H1 (cell line): ENCODE measurements around the gene GOLIM4. TPM values are rescaled to one million over a fixed set of nuclear protein-coding genes. Genes with fewer than 3 reads are reported as not detected.

Experiments used
- CTCF ChIA-PET: fragments of 300-600 bp; sonication (Branson Sonifier 250); formaldehyde crosslinking; loops from one replicate; lab custom pipeline; 2021; ENCODE audit not compliant: partially characterized antibody; lab: Charles Lee
- POLR2A ChIA-PET: fragments of 300-600 bp; sonication (Branson Sonifier 250); formaldehyde crosslinking; loops from one replicate; lab custom pipeline; 2021; ENCODE audit warnings: inconsistent platforms; ENCODE audit not compliant: partially characterized antibody; lab: Charles Lee
- DNase-seq, 2 experiments: peaks; one replicate each; pipeline versions ENCODE4 v3.0.0 to v3.0.0-alpha.2; 2010 to 2022; ENCODE audit warnings: low spot score in 2 of 2, low read depth in 1 of 2, mixed read lengths in 1 of 2
- FAIRE-seq: peaks from 2 replicates; lab custom pipeline; 2011; peaks lifted over from hg19 to GRCh38; lab: Jason Lieb, UNC
- H2AFZ ChIP-seq: 2 replicates; pipeline ENCODE4 v1.8.1; 2012; ENCODE audit warnings: low read length, inconsistent platforms
- H2AK5ac ChIP-seq: 2 replicates; pipeline ENCODE4 v1.6.1; 2013; ENCODE audit warnings: low read depth, low read length
- H2BK120ac ChIP-seq: replicated peaks from 2 replicates; pipeline ENCODE3; 2013; ENCODE audit warnings: low read depth, low read length, inconsistent platforms
- H2BK12ac ChIP-seq: 2 replicates; pipeline ENCODE4 v1.6.1; 2013; ENCODE audit warnings: low read depth, low read length
- H2BK15ac ChIP-seq: 2 replicates; pipeline ENCODE4 v1.6.1; 2013; ENCODE audit warnings: low read length
- H2BK20ac ChIP-seq: 2 replicates; pipeline ENCODE4 v1.6.1; 2013; ENCODE audit warnings: low read length
- H2BK5ac ChIP-seq: 2 replicates; pipeline ENCODE4 v1.6.1; 2013; ENCODE audit warnings: low read depth, low read length
- H3K14ac ChIP-seq: 2 replicates; pipeline ENCODE4 v1.6.1; 2013; ENCODE audit warnings: inconsistent platforms; ENCODE audit not compliant: insufficient read length
- H3K18ac ChIP-seq: 2 replicates; pipeline ENCODE4 v1.6.1; 2013; ENCODE audit warnings: low read length; ENCODE audit errors: extremely low read depth
- H3K23ac ChIP-seq: 2 replicates; pipeline ENCODE4 v1.6.1; 2013; ENCODE audit warnings: inconsistent platforms; ENCODE audit not compliant: insufficient read length
- H3K23me2 ChIP-seq: 2 replicates; pipeline ENCODE4 v1.6.1; 2013; ENCODE audit warnings: low read depth, low read length
- H3K27ac ChIP-seq: 2 replicates; pipeline ENCODE4 v1.6.1; 2011; ENCODE audit warnings: low read depth, low read length, inconsistent platforms
- H3K27me3 ChIP-seq, 4 experiments: replicated peaks in 1 of 4; 1 replicate in 1 of 4; 2 replicates in 3 of 4; pipeline versions ENCODE4 v1.6.1 to v1.8.1; 2011 to 2013; ENCODE audit warnings: low read length in 3 of 4, mild to moderate bottlenecking in 3 of 4, inconsistent platforms in 2 of 4, mixed read lengths in 2 of 4, moderate library complexity in 1 of 4; ENCODE audit not compliant: control insufficient read depth in 3 of 4, insufficient read depth in 3 of 4; ENCODE audit errors: extremely low read depth in 1 of 4
- H3K36me3 ChIP-seq, 4 experiments: 2 replicates each; pipeline versions ENCODE4 v1.6.1 to v1.8.1; 2011 to 2013; ENCODE audit warnings: mild to moderate bottlenecking in 4 of 4, low read length in 3 of 4, moderate library complexity in 2 of 4, control low read depth in 1 of 4, inconsistent platforms in 1 of 4; ENCODE audit not compliant: insufficient read depth in 4 of 4, control insufficient read depth in 2 of 4
- H3K4ac ChIP-seq: replicated peaks from 2 replicates; pipeline ENCODE3; 2013; ENCODE audit warnings: low read length, low read depth, mixed read lengths, inconsistent platforms; ENCODE audit not compliant: insufficient read length
- H3K4me1 ChIP-seq, 4 experiments: replicated peaks in 1 of 4; 1 replicate in 1 of 4; 2 replicates in 3 of 4; pipeline versions ENCODE4 v1.6.1 to v1.8.1; 2011 to 2013; ENCODE audit warnings: low read length in 3 of 4, inconsistent platforms in 2 of 4, mixed read lengths in 1 of 4; ENCODE audit not compliant: insufficient read depth in 4 of 4, control insufficient read depth in 3 of 4
- H3K4me2 ChIP-seq, 2 experiments: 2 replicates each; pipeline versions ENCODE4 v1.6.1 to v1.8.1; 2011 to 2013; ENCODE audit warnings: low read depth in 2 of 2, low read length in 2 of 2, control low read depth in 1 of 2, inconsistent platforms in 1 of 2, mild to moderate bottlenecking in 1 of 2; ENCODE audit not compliant: insufficient read depth in 1 of 2
- H3K4me3 ChIP-seq, 4 experiments: fragments of 200-600, 300-600 bp in 1 of 4; sonication (generic), shearing (Covaris generic), sonication (Bioruptor Twin) in 1 of 4; 2 replicates each; pipeline versions ENCODE4 v1.5.1 to v1.8.1; 2011 to 2016; ENCODE audit warnings: low read length in 4 of 4, low read depth in 3 of 4, control low read depth in 2 of 4, inconsistent platforms in 2 of 4, mild to moderate bottlenecking in 2 of 4, mixed read lengths in 1 of 4, moderate library complexity in 1 of 4; ENCODE audit not compliant: insufficient read depth in 2 of 4; ENCODE audit errors: extremely low read depth in 1 of 4
- H3K56ac ChIP-seq: replicated peaks from 2 replicates; pipeline ENCODE3; 2013; ENCODE audit warnings: low read depth, mild to moderate bottlenecking, mixed read lengths, low read length, inconsistent platforms; ENCODE audit not compliant: insufficient read length
- H3K79me1 ChIP-seq: 2 replicates; pipeline ENCODE4 v1.6.1; 2013; ENCODE audit warnings: low read depth, low read length, control low read depth
- H3K79me2 ChIP-seq, 2 experiments: 2 replicates each; pipeline versions ENCODE4 v1.6.1 to v1.8.1; 2012 to 2013; ENCODE audit warnings: low read length in 2 of 2, mild to moderate bottlenecking in 2 of 2, inconsistent platforms in 1 of 2; ENCODE audit not compliant: insufficient read depth in 2 of 2, control insufficient read depth in 1 of 2
- H3K9ac ChIP-seq, 4 experiments: replicated peaks in 1 of 4; 1 replicate in 1 of 4; 2 replicates in 3 of 4; pipeline versions ENCODE4 v1.6.1 to v1.8.1; 2011 to 2013; ENCODE audit warnings: low read depth in 3 of 4, low read length in 3 of 4, control low read depth in 2 of 4, mild to moderate bottlenecking in 2 of 4, moderate library complexity in 2 of 4, inconsistent platforms in 1 of 4; ENCODE audit errors: extremely low read depth in 1 of 4
- H3K9me3 ChIP-seq, 2 experiments: 2 replicates each; pipeline versions ENCODE4 v1.6.1 to v1.8.1; 2012 to 2013; ENCODE audit warnings: mild to moderate bottlenecking in 2 of 2, moderate library complexity in 2 of 2, control low read depth in 1 of 2, inconsistent platforms in 1 of 2, low read depth in 1 of 2, low read length in 1 of 2, mixed read lengths in 1 of 2; ENCODE audit not compliant: insufficient read depth in 2 of 2
- H4K20me1 ChIP-seq, 2 experiments: replicated peaks in 1 of 2; 2 replicates each; pipeline versions ENCODE3 to v1.8.1; 2011 to 2013; ENCODE audit warnings: inconsistent platforms in 2 of 2, low read length in 2 of 2, mild to moderate bottlenecking in 1 of 2; ENCODE audit not compliant: insufficient read depth in 2 of 2, control insufficient read depth in 1 of 2
- H4K5ac ChIP-seq: 2 replicates; pipeline ENCODE4 v1.6.1; 2013; ENCODE audit warnings: low read length, low read depth, mixed read lengths, inconsistent platforms; ENCODE audit not compliant: insufficient read length
- H4K8ac ChIP-seq: 2 replicates; pipeline ENCODE4 v1.8.0; 2013; ENCODE audit warnings: mild to moderate bottlenecking, moderate library complexity, low read length, inconsistent platforms; ENCODE audit not compliant: insufficient read depth; ENCODE audit errors: extremely low read depth
- H4K91ac ChIP-seq: replicated peaks from 2 replicates; pipeline ENCODE3; 2013; ENCODE audit warnings: low read length, mixed read lengths, inconsistent platforms; ENCODE audit not compliant: insufficient read length
- ATF3 ChIP-seq: IDR thresholded peaks from 2 replicates; pipeline ENCODE4 v1.6.1; 2011; ENCODE audit warnings: low read depth, mild to moderate bottlenecking, low read length; ENCODE audit not compliant: insufficient read depth
- CHD1 ChIP-seq: IDR thresholded peaks from 2 replicates; pipeline ENCODE4 v1.6.1; 2012; ENCODE audit warnings: low read depth, low read length, improper control_type of control experiment
- GTF2F1 ChIP-seq: IDR thresholded peaks from 2 replicates; pipeline ENCODE4 v1.6.1; 2012; ENCODE audit warnings: low read depth, low read length, improper control_type of control experiment, borderline replicate concordance
- MAX ChIP-seq: IDR thresholded peaks from 2 replicates; pipeline ENCODE4 v1.6.1; 2012; ENCODE audit warnings: inconsistent platforms
- SAP30 ChIP-seq: fragments of 300-600 bp; sonication (generic); IDR thresholded peaks from 2 replicates; pipeline ENCODE4 v1.7.1; 2012; ENCODE audit warnings: low read length, moderate library complexity, mild to moderate bottlenecking, inconsistent platforms; ENCODE audit not compliant: insufficient read depth, insufficient replicate concordance
- SIRT6 ChIP-seq: IDR thresholded peaks from one replicate; pipeline ENCODE4 v1.7.1; 2012; ENCODE audit warnings: low read length, inconsistent platforms
- WGBS, 2 experiments: shearing (Covaris generic) in 1 of 2; methylation state at CpG; one replicate each; pipeline versions ENCODE4 v1.1.6 to v1.1.7; 2013 to 2015; ENCODE audit warnings: low lambda C conversion rate in 2 of 2, mixed read lengths in 2 of 2, inconsistent platforms in 1 of 2, low coverage in 1 of 2, missing lambda C conversion rate in 1 of 2; ENCODE audit not compliant: insufficient replicate concordance in 2 of 2, insufficient coverage in 1 of 2, insufficient read length in 1 of 2; ENCODE audit errors: extremely low coverage in 1 of 2, missing lambda C conversion rate in 1 of 2; 5-methylcytosine and 5-hydroxymethylcytosine counted together
- polyA plus RNA-seq, 7 experiments: library from polyadenylated mRNA; depleted of rRNA in 3 of 7; stranded (reverse) in 5 of 7; unstranded in 2 of 7; fragments of >200 nt in 5 of 7; fragments of 200-250 nt in 2 of 7; gene quantifications; 1 replicate in 5 of 7; 2 replicates in 1 of 7; 4 replicates in 1 of 7; pipeline versions ENCODE4 v1.2.1 to v1.2.3, GENCODE V29; 2011 to 2013; ENCODE audit warnings: missing spikeins in 2 of 7, mixed read lengths in 2 of 7
- total RNA-seq: library from RNA; stranded (reverse); fragmentation: NEBNext Ultra II Directional; extraction: Animal tissue kit (Norgen Biotek cat#: 25700); gene quantifications from 2 replicates; pipeline ENCODE4 v1.2.1, GENCODE V29; 2021

GOLIM4 gene
- total and polyA plus RNA-seq, 2 of the 8 experiments (the other 6 are each of a cell fraction or from before 2014, with no cell fraction given): 5.6 to 29.7 TPM

GRCh38 chr3:167972502-167972901, 123.2 kb downstream of the GOLIM4 start:
- no peaks in the 10 kb centered on the region for H3K9me3 ChIP-seq
- ChIA-PET POLR2A (no interaction called here), CTCF (interaction anchor here (1.1 to 1.5 kb wide), 2 partner anchors 9 to 30 kb away, joined by 4 read pairs; no protein-coding TSS in a partner anchor)

More at GRCh38 chr3:167972502-167972901, 123.2 kb downstream of the GOLIM4 start:
- H2AK5ac ChIP-seq: no peak overlapping the region
- H2AFZ ChIP-seq: no peak overlapping the region
- H3K4me1 ChIP-seq: no peaks in the 10 kb centered on the region
- no peaks in the 10 kb centered on the region for H3K79me2 ChIP-seq
- H2BK5ac ChIP-seq: no peak overlapping the region
- H3K14ac ChIP-seq: no peak overlapping the region
- TF ChIP-seq ATF3: no peak
- no peak for TF ChIP-seq CHD1
- no peak for TF ChIP-seq GTF2F1
- no peak for TF ChIP-seq SIRT6
- no peak for TF ChIP-seq SAP30
- no peak for TF ChIP-seq MAX
- H3K27ac ChIP-seq: no peak overlapping the region
- FAIRE-seq (no peak), DNase-seq (no peak)
- H3K18ac ChIP-seq: no peak overlapping the region
- no peaks in the 10 kb centered on the region for H4K20me1 ChIP-seq
- H3K4me3 ChIP-seq: no peak overlapping the region
- 87% methylated on average over 3 of the region's 3 CpGs; no CpG with 5 or more reads in 1 of the 2 experiments for WGBS, 2 experiments
- no peak overlapping the region for H4K8ac ChIP-seq
- H3K56ac ChIP-seq: no peak overlapping the region
- no peak overlapping the region for H4K91ac ChIP-seq
- H3K4me2 ChIP-seq: no peak overlapping the region
- peaks cover 0 to 1% (median 0%) of the 10 kb centered on the region in 4 experiments; a peak in 1 of 7 replicates for H3K27me3 ChIP-seq
- H2BK120ac ChIP-seq: no peak overlapping the region
- H3K23me2 ChIP-seq: no peaks in the 10 kb centered on the region
- H3K36me3 ChIP-seq: no peaks in the 10 kb centered on the region
- no peak overlapping the region for H2BK15ac ChIP-seq
- H2BK12ac ChIP-seq: no peak overlapping the region
- no peak overlapping the region for H2BK20ac ChIP-seq
- no peak overlapping the region for H3K4ac ChIP-seq
- H3K23ac ChIP-seq: no peak overlapping the region
- H3K79me1 ChIP-seq: no peaks in the 10 kb centered on the region
- H4K5ac ChIP-seq: no peak overlapping the region
- no peak overlapping the region for H3K9ac ChIP-seq
